Measurements from ENCODE around the gene B3GNT2. TPM values are rescaled to one million over a fixed set of nuclear protein-coding genes. Genes with fewer than 3 reads are reported as not detected.

The B3GNT2 gene
- total RNA-seq, 6 experiments from 2014 or later: 9.1 to 11.0 (median 9.9) TPM

- no peak overlapping the region for H3K4me3 ChIP-seq
- intact Hi-C loops (cut with DNase I): no loop called here
- no peaks in the 10 kb centered on the region for H3K9me3 ChIP-seq
- DNase-seq (no peak), ATAC-seq (peak in 1 of 4 donors; percentile 20)
- TF ChIP-seq POLR2A (IDR thresholded peaks at IDR 0.05): no peak
- TF ChIP-seq CTCF (IDR thresholded peaks at IDR 0.05): no peak
- H3K36me3 ChIP-seq: no peaks in the 10 kb centered on the region
- no peaks in the 10 kb centered on the region for H3K27me3 ChIP-seq
- WGBS (ENCODE audit: insufficient coverage, low coverage, low lambda C conversion rate, missing lambda C conversion rate): 52% methylated on average over 9 of the region's 9 CpGs
- H3K4me1 ChIP-seq: peaks cover 0 to 17% (median 5%) of the 10 kb centered on the region in 4 donors
- peak overlapping the region in 1 of 3 donors; percentile 33 for H3K27ac ChIP-seq
Observed at GRCh38 chr2:62187246-62187645, 8.7 kb upstream of the B3GNT2 start.

DNA sequence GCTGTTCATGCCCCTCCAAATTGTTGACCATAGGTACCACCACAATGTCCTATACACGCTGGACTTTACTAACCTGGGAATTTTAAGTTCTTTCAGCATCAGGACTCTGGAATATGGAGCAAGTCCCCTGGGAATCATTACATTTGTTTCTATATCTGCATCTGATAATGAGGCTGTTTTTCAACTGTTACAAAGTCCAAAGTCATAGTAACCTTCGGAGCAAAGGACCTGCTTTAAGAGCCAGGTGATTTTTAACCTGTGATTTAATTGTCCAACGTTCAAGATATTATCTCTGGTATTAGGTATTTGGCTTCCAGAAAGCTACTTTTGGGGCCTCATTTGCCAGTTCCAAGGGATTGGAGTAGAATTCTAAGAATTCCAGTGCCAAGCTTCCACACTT, 7.5 kb upstream of the B3GNT2 start:
- Histone ChIP-seq H3K27ac (peak overlapping the region in 2 of 3 donors; percentile 3 to 48), H3K36me3 (no peaks in the 10 kb centered on the region), H3K4me1 (peaks cover 0 to 20% (median 5%) of the 10 kb centered on the region in 4 donors), H3K4me3 (no peak overlapping the region), H3K9me3 (no peaks in the 10 kb centered on the region), H3K27me3 (no peaks in the 10 kb centered on the region)
- 26% methylated on average over 3 of the region's 3 CpGs for WGBS (ENCODE audit: insufficient coverage, low coverage, low lambda C conversion rate, missing lambda C conversion rate)
- DNase-seq: no peak
- ATAC-seq: peak; percentile 57 to 73 (median 65)
- intact Hi-C loops (cut with DNase I): no loop called here
- TF ChIP-seq POLR2A (IDR thresholded peaks at IDR 0.05): no peak
- no peak for TF ChIP-seq CTCF (IDR thresholded peaks at IDR 0.05)

DNA sequence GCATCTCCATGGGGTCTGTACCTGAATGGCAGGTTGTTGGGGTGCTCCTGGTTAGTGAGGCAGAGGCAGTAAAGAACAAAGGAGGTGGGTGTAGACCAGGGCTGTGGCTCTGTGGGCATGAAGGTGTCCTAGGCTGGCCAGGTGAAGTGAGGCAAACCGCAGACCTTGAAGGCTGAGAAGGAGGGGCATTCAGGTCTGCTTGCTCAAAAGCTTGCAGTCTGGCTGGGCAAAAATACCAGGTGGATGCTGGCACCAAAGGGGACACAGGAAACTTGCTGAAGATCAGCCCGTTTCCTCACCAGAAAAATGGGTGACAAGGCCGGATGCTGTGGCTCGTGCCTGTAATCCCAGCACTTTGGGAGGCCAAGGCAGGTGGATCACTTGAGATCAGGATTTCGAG, 6.7 kb upstream of the B3GNT2 start:
- ATAC-seq: no peak
- DNase-seq: no peak
- Histone ChIP-seq H3K4me3 (no peak overlapping the region), H3K4me1 (peaks cover 0 to 20% (median 5%) of the 10 kb centered on the region in 4 donors), H3K9me3 (no peaks in the 10 kb centered on the region), H3K36me3 (no peaks in the 10 kb centered on the region), H3K27me3 (no peaks in the 10 kb centered on the region), H3K27ac (peak overlapping the region in 2 of 3 donors; percentile 3 to 48)
- WGBS (ENCODE audit: insufficient coverage, low coverage, low lambda C conversion rate, missing lambda C conversion rate): 91% methylated on average over 4 of the region's 5 CpGs
- intact Hi-C loops (cut with DNase I): no loop called here
- TF ChIP-seq POLR2A (IDR thresholded peaks at IDR 0.05) (no peak), CTCF (IDR thresholded peaks at IDR 0.05) (no peak)

GRCh38 chr2:62192811-62193210, 3.1 kb upstream of the B3GNT2 start:
- Histone ChIP-seq H3K27ac (no peak overlapping the region), H3K36me3 (no peaks in the 10 kb centered on the region), H3K9me3 (no peaks in the 10 kb centered on the region), H3K4me1 (peaks cover 0 to 22% (median 5%) of the 10 kb centered on the region in 4 donors), H3K4me3 (no peak overlapping the region), H3K27me3 (no peaks in the 10 kb centered on the region)
- ATAC-seq: peak in 1 of 4 donors; percentile 10
- no peak for TF ChIP-seq POLR2A (IDR thresholded peaks at IDR 0.05)
- no peak for TF ChIP-seq CTCF (IDR thresholded peaks at IDR 0.05)
- 8% methylated on average over 1 of the region's 1 CpG for WGBS (ENCODE audit: insufficient coverage, low coverage, low lambda C conversion rate, missing lambda C conversion rate)
- no peak for DNase-seq
- intact Hi-C loops (cut with DNase I): no loop called here
